Kidney (tissue), 14 donors: ENCODE data around the gene OR2AP1. TPM values are rescaled to one million over a fixed set of nuclear protein-coding genes. Genes with fewer than 3 reads are reported as not detected.

Source experiments
- DNase-seq, 5 donors: peaks; one replicate each; pipeline ENCODE4 v3.0.0-alpha.2; 2013 to 2020
- FAIRE-seq: peaks from 2 replicates; lab custom pipeline; 2012; peaks lifted over from hg19 to GRCh38; lab: Jason Lieb, UNC
- H3K27ac ChIP-seq, 2 donors: one replicate each; pipeline ENCODE4 v1.7.0; 2013; ENCODE audit warnings: low read depth in 2 of 2, low read length in 2 of 2, inconsistent platforms in 1 of 2
- H3K27me3 ChIP-seq: one replicate; pipeline ENCODE4 v1.7.1; 2013; ENCODE audit warnings: low read length, inconsistent platforms; ENCODE audit not compliant: control insufficient read depth, insufficient read depth
- H3K36me3 ChIP-seq, 3 donors: one replicate each; pipeline versions ENCODE4 v1.7.0 to v1.7.1; 2013; ENCODE audit warnings: low read length in 3 of 3, control low read depth in 1 of 3, inconsistent platforms in 1 of 3; ENCODE audit not compliant: insufficient read depth in 3 of 3, control insufficient read depth in 2 of 3
- H3K4me1 ChIP-seq, 3 donors: one replicate each; pipeline versions ENCODE4 v1.7.0 to v1.7.1; 2013; ENCODE audit warnings: low read length in 3 of 3, inconsistent platforms in 1 of 3, low read depth in 1 of 3; ENCODE audit not compliant: control insufficient read depth in 2 of 3, insufficient read depth in 2 of 3
- H3K4me3 ChIP-seq, 3 donors: one replicate each; pipeline versions ENCODE4 v1.7.0 to v1.8.1; 2013; ENCODE audit warnings: low read length in 3 of 3, control low read depth in 1 of 3, inconsistent platforms in 1 of 3
- H3K9ac ChIP-seq, 3 donors: one replicate each; pipeline versions ENCODE4 v1.7.0 to v1.7.1; 2013; ENCODE audit warnings: low read length in 3 of 3, control low read depth in 1 of 3, inconsistent platforms in 1 of 3
- H3K9me3 ChIP-seq, 3 donors: one replicate each; pipeline versions ENCODE4 v1.7.0 to v1.7.1; 2013; ENCODE audit warnings: low read length in 3 of 3, control low read depth in 1 of 3, inconsistent platforms in 1 of 3; ENCODE audit not compliant: control insufficient read depth in 2 of 3, insufficient read depth in 1 of 3
- CTCF ChIP-seq: IDR thresholded peaks from 3 replicates; pipeline ENCODE4 v1.5.1; 2012; ENCODE audit warnings: mild to moderate bottlenecking, moderate library complexity, borderline replicate concordance; ENCODE audit not compliant: insufficient read depth; ENCODE audit errors: extremely low read depth
- intact Hi-C: fragments of 100-400 bp; cut with DNase I; formaldehyde crosslinking; loops from one replicate; pipeline ENCODE4 v1.11.1; 2022
- polyA plus RNA-seq: library from polyadenylated mRNA; stranded (reverse); fragments of 350-450 nt; fragmentation: Illumina TruSeq; extraction: RNeasy Lipid Tissue Mini Kit (QIAGEN cat#74804); gene quantifications from one replicate; pipeline ENCODE4 v1.2.3, GENCODE V29; 2014; ENCODE audit warnings: low read depth, low replicate concordance; ENCODE audit not compliant: insufficient read depth
- total RNA-seq: library from RNA; stranded (reverse); fragmentation: NEBNext Ultra II Directional; extraction: Animal tissue kit (Norgen Biotek cat#: 25700); gene quantifications from one replicate; pipeline ENCODE4 v1.2.1, GENCODE V29; 2021
- donor health status: control.
- donor health status: control.
- donor health status: control.
- donor health status: control.
- donor health status: control.
- donor health status: DM: yes; HTN: yes; CAD: no.
- donor health status: Normal renal cell carcinoma (clear cell type).

OR2AP1 gene
- total and polyA plus RNA-seq, 2 donors from 2014 or later, result not detected

- DNase-seq, result no peak
- intact Hi-C loops, result no loop called here
- H3K4me1 ChIP-seq, result no peaks in the 10 kb centered on the region
- H3K4me3 ChIP-seq, result no peak overlapping the region
- H3K36me3 ChIP-seq, result no peaks in the 10 kb centered on the region
- H3K27ac ChIP-seq, result no peak overlapping the region
- no peak for TF ChIP-seq CTCF
- no peak for FAIRE-seq
- no peaks in the 10 kb centered on the region for H3K27me3 ChIP-seq
- H3K9me3 ChIP-seq, result no peaks in the 10 kb centered on the region
- no peak overlapping the region for H3K9ac ChIP-seq
Measured at GRCh38 chr12:55624056-55624455, 51.8 kb downstream of the OR2AP1 start.

Other genes with a start within 250 kb of the OR2AP1 start
- not detected for gene OR6C3, start 241.7 kb upstream of the OR2AP1 start, total RNA-seq
- gene OR6C3, start 241.7 kb upstream of the OR2AP1 start, polyA plus RNA-seq, result not detected
- gene OR6C75, start 209.5 kb upstream of the OR2AP1 start, total RNA-seq, result not detected
- not detected for gene OR6C75, start 209.5 kb upstream of the OR2AP1 start, polyA plus RNA-seq
- not detected for gene OR6C65, start 171.9 kb upstream of the OR2AP1 start, total RNA-seq
- not detected for gene OR6C65, start 171.9 kb upstream of the OR2AP1 start, polyA plus RNA-seq
- gene OR6C76, start 146.2 kb upstream of the OR2AP1 start, total RNA-seq, result not detected
- not detected for gene OR6C76, start 146.2 kb upstream of the OR2AP1 start, polyA plus RNA-seq
- gene OR6C2, start 128.4 kb upstream of the OR2AP1 start, total RNA-seq, result not detected
- not detected for gene OR6C2, start 128.4 kb upstream of the OR2AP1 start, polyA plus RNA-seq
- gene OR6C70, start 102.3 kb upstream of the OR2AP1 start, total RNA-seq, result not detected
- not detected for gene OR6C70, start 102.3 kb upstream of the OR2AP1 start, polyA plus RNA-seq
- gene OR6C68, start 80.1 kb upstream of the OR2AP1 start, total RNA-seq, result not detected
- gene OR6C68, start 80.1 kb upstream of the OR2AP1 start, polyA plus RNA-seq, result not detected
- gene OR6C4, start 22.9 kb upstream of the OR2AP1 start, total RNA-seq, result not detected
- not detected for gene OR6C4, start 22.9 kb upstream of the OR2AP1 start, polyA plus RNA-seq
- not detected for gene OR10P1, start 64.4 kb downstream of the OR2AP1 start, total RNA-seq
- not detected for gene OR10P1, start 64.4 kb downstream of the OR2AP1 start, polyA plus RNA-seq
- gene ITGA7, start 135.4 kb downstream of the OR2AP1 start, total RNA-seq, result 66.3 TPM
- gene ITGA7, start 135.4 kb downstream of the OR2AP1 start, polyA plus RNA-seq, result 26.2 TPM
- 116 TPM for gene BLOC1S1, start 143.6 kb downstream of the OR2AP1 start, total RNA-seq
- gene BLOC1S1, start 143.6 kb downstream of the OR2AP1 start, polyA plus RNA-seq, result 451 TPM
- 11.1 TPM for gene RDH5, start 147.9 kb downstream of the OR2AP1 start, total RNA-seq
- 30.2 TPM for gene RDH5, start 147.9 kb downstream of the OR2AP1 start, polyA plus RNA-seq
- 1,130 TPM for gene CD63, start 156.5 kb downstream of the OR2AP1 start, total RNA-seq
- gene CD63, start 156.5 kb downstream of the OR2AP1 start, polyA plus RNA-seq, result 1,381 TPM
- 6.2 TPM for gene GDF11, start 170.7 kb downstream of the OR2AP1 start, total RNA-seq
- gene GDF11, start 170.7 kb downstream of the OR2AP1 start, polyA plus RNA-seq, result 3.4 TPM
- 51.1 TPM for gene SARNP, start 245.3 kb downstream of the OR2AP1 start, total RNA-seq
- gene SARNP, start 245.3 kb downstream of the OR2AP1 start, polyA plus RNA-seq, result 109 TPM
- gene ORMDL2, start 245.6 kb downstream of the OR2AP1 start, total RNA-seq, result 51.2 TPM
- 75.9 TPM for gene ORMDL2, start 245.6 kb downstream of the OR2AP1 start, polyA plus RNA-seq